SK-N-SH (cell line): Measurements from ENCODE around the gene UBR1. TPM values are rescaled to one million over a fixed set of nuclear protein-coding genes. Genes with fewer than 3 reads are reported as not detected.

ENCODE experiments used
- CTCF ChIA-PET: fragments of 300-600, 350-600 bp; formaldehyde crosslinking; extraction: SDS; loops from one replicate; lab custom pipeline; 2021; lab: Yijun Ruan, JAX
- POLR2A ChIA-PET: fragments of 350-600 bp; sonication (Branson Sonifier 250); formaldehyde crosslinking; extraction: SDS; loops from one replicate; lab custom pipeline; 2020; ENCODE audit warnings: antibody characterized with exemption, inconsistent platforms; lab: Yijun Ruan, JAX
- DNase-seq: peaks from one replicate; pipeline ENCODE4 v3.0.0; 2012
- H2AFZ ChIP-seq: fragments of 200-600 bp; sonication (generic); 2 replicates; pipeline ENCODE4 v1.8.1; 2016; ENCODE audit warnings: antibody characterized with exemption, mild to moderate bottlenecking, low read depth
- H3F3A ChIP-seq: fragments of 200-600 bp; sonication (generic); replicated peaks from 2 replicates; pipeline ENCODE3; 2016; ENCODE audit warnings: antibody characterized with exemption, mild to moderate bottlenecking; ENCODE audit not compliant: insufficient read depth
- H3K27ac ChIP-seq, 2 experiments: fragments of 200-500 bp in 1 of 2; fragments of 200-600 bp in 1 of 2; sonication (Bioruptor generic) in 1 of 2; sonication (generic), shearing (Covaris generic) in 1 of 2; 2 replicates each; pipeline versions ENCODE4 v1.5.1 to v1.6.1; 2014 to 2016; ENCODE audit warnings: low read depth in 2 of 2, inconsistent platforms in 1 of 2, low read length in 1 of 2, mild to moderate bottlenecking in 1 of 2, mixed read lengths in 1 of 2
- H3K27me3 ChIP-seq: fragments of 200-600 bp; sonication (generic), shearing (Covaris generic); 2 replicates; pipeline ENCODE4 v1.6.1; 2016; ENCODE audit warnings: mixed run types; ENCODE audit not compliant: insufficient read depth
- H3K36me3 ChIP-seq, 2 experiments: fragments of 200-500 bp in 1 of 2; fragments of 200-600 bp in 1 of 2; sonication (Bioruptor generic) in 1 of 2; sonication (generic) in 1 of 2; replicated peaks in 1 of 2; 2 replicates each; pipeline versions ENCODE3 to v1.5.1; 2014 to 2016; ENCODE audit warnings: low read length in 1 of 2, mild to moderate bottlenecking in 1 of 2; ENCODE audit not compliant: insufficient read depth in 2 of 2, control insufficient read depth in 1 of 2
- H3K4me1 ChIP-seq, 2 experiments: fragments of 200-500 bp in 1 of 2; fragments of 200-600 bp in 1 of 2; sonication (Bioruptor generic) in 1 of 2; sonication (generic), shearing (Covaris generic) in 1 of 2; 2 replicates each; pipeline versions ENCODE4 v1.5.1 to v1.6.1; 2014 to 2016; ENCODE audit warnings: low read depth in 1 of 2, low read length in 1 of 2, mixed run types in 1 of 2; ENCODE audit not compliant: insufficient read depth in 2 of 2, control insufficient read depth in 1 of 2
- H3K4me2 ChIP-seq: fragments of 200-600 bp; sonication (generic), shearing (Covaris generic); 2 replicates; pipeline ENCODE4 v1.6.1; 2017; ENCODE audit warnings: mixed run types
- H3K4me3 ChIP-seq, 2 experiments: fragments of 200-500 bp in 1 of 2; fragments of 200-600 bp in 1 of 2; sonication (Bioruptor generic) in 1 of 2; sonication (generic), shearing (Covaris generic) in 1 of 2; 2 replicates each; pipeline versions ENCODE4 v1.5.1 to v1.8.1; 2014 to 2016; ENCODE audit warnings: low read depth in 2 of 2, inconsistent platforms in 1 of 2, low read length in 1 of 2, mild to moderate bottlenecking in 1 of 2, mixed read lengths in 1 of 2, moderate library complexity in 1 of 2
- H3K79me2 ChIP-seq: fragments of 200-600 bp; sonication (generic); 2 replicates; pipeline ENCODE4 v1.8.1; 2017; ENCODE audit warnings: mild to moderate bottlenecking; ENCODE audit not compliant: insufficient read depth
- H3K9ac ChIP-seq: fragments of 200-600 bp; sonication (generic); 2 replicates; pipeline ENCODE4 v1.6.1; 2017; ENCODE audit warnings: mixed run types
- H3K9me2 ChIP-seq: fragments of 200-600 bp; sonication (generic); 2 replicates; pipeline ENCODE4 v1.6.1; 2017; ENCODE audit warnings: mixed run types
- H3K9me3 ChIP-seq: fragments of 200-600 bp; sonication (generic); 2 replicates; pipeline ENCODE4 v1.6.1; 2017; ENCODE audit warnings: mixed run types, mild to moderate bottlenecking, moderate library complexity
- H4K20me1 ChIP-seq: fragments of 200-600 bp; sonication (generic); 2 replicates; pipeline ENCODE4 v1.6.1; 2017; ENCODE audit warnings: mild to moderate bottlenecking, mixed run types; ENCODE audit not compliant: insufficient read depth
- CHD2 ChIP-seq: fragments of 150-350 bp; IDR thresholded peaks from 2 replicates; pipeline ENCODE4 v1.6.1; 2018; ENCODE audit warnings: low read length; ENCODE audit not compliant: partially characterized antibody
- EZH2phosphoT487 ChIP-seq: fragments of 200-600 bp; sonication (generic); IDR thresholded peaks from 2 replicates; pipeline ENCODE4 v1.6.1; 2017; ENCODE audit warnings: low read depth, mixed run types, mild to moderate bottlenecking, antibody characterized with exemption, moderate library complexity, borderline replicate concordance
- FOSL2 ChIP-seq: IDR thresholded peaks from 2 replicates; pipeline ENCODE4 v1.4.0; 2012; ENCODE audit warnings: low read depth, mild to moderate bottlenecking, moderate library complexity, borderline replicate concordance
- FOXJ3 ChIP-seq: sonication (generic); formaldehyde crosslinking; IDR thresholded peaks from 2 replicates; pipeline ENCODE4 v1.5.1; 2020; ENCODE audit warnings: mild to moderate bottlenecking, missing genetic modification reagents
- FOXM1 ChIP-seq: IDR thresholded peaks from 2 replicates; pipeline ENCODE4 v1.4.0; 2012; ENCODE audit warnings: low read depth, mild to moderate bottlenecking
- GABPA ChIP-seq: IDR thresholded peaks from 2 replicates; pipeline ENCODE4 v1.4.0; 2012; ENCODE audit warnings: low read depth, mild to moderate bottlenecking
- MEF2A ChIP-seq: IDR thresholded peaks from 2 replicates; pipeline ENCODE4 v1.4.0; 2012; ENCODE audit warnings: low read depth, borderline replicate concordance
- POLR2AphosphoS5 ChIP-seq: IDR thresholded peaks from 2 replicates; pipeline ENCODE4 v1.6.1; 2012; ENCODE audit warnings: low read depth, low read length
- RAD21 ChIP-seq: IDR thresholded peaks from 2 replicates; pipeline ENCODE4 v1.6.1; 2012; ENCODE audit warnings: mild to moderate bottlenecking, low read length
- TEAD4 ChIP-seq: IDR thresholded peaks from 2 replicates; pipeline ENCODE4 v1.4.0; 2012; ENCODE audit warnings: mild to moderate bottlenecking, borderline replicate concordance; ENCODE audit not compliant: insufficient read depth
- WGBS: methylation state at CpG from one replicate; pipeline ENCODE4 v1.1.6; 2017; ENCODE audit warnings: low lambda C conversion rate; 5-methylcytosine and 5-hydroxymethylcytosine counted together
- polyA plus RNA-seq, 3 experiments: library from polyadenylated mRNA; depleted of rRNA; stranded (reverse); fragments of >200 nt; gene quantifications; 2 replicates each; pipeline ENCODE4 v1.2.3, GENCODE V29; 2012
- TF ChIP-seq, protein P1 (sequence below): IDR thresholded peaks from 2 replicates; pipeline ENCODE4; 2012
- TF ChIP-seq, protein P2 (sequence below): fragments of 150-350 bp; IDR thresholded peaks from 2 replicates; pipeline ENCODE4 v1.6.1; 2017; ENCODE audit warnings: antibody characterized with exemption, low read length, low read depth, borderline replicate concordance
- TF ChIP-seq, protein P3 (sequence below): fragments of 150-350 bp; IDR thresholded peaks from 2 replicates; pipeline ENCODE4 v1.6.1; 2016; ENCODE audit warnings: mild to moderate bottlenecking, low read depth, low read length

The UBR1 gene
- polyA plus RNA-seq, 1 of the 3 experiments (the other 2 are of a cell fraction), result 3.7 TPM

DNA sequence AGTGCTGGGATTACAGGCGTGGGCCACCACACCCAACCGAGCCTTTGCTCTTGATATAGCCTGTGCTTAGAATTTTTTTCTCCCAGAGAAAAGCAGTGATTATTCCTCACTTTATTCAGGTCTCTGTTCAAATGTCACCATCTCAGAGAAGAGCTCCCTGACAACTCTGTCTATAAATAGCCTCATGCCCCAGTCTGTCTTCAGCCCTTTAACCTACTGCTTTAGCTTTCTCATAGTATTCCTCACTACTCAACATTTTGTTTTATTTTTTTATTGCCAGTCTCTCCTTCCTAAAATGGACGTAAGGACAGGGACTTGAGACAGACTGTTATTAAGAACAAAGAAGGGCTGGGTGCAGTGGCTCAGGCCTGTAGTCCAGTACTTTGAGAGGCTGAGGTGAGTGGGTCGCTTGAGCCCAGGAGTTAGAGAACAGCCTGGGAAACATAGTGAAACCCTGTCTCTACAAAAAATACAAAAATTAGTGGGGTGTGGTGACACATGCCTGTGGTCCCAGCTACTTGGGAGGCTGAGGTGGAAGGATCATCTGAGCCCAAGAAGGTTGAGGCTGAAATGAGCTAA is 106.5 kb downstream of the UBR1 start (continued):
- TF ChIP-seq, protein P1, sequence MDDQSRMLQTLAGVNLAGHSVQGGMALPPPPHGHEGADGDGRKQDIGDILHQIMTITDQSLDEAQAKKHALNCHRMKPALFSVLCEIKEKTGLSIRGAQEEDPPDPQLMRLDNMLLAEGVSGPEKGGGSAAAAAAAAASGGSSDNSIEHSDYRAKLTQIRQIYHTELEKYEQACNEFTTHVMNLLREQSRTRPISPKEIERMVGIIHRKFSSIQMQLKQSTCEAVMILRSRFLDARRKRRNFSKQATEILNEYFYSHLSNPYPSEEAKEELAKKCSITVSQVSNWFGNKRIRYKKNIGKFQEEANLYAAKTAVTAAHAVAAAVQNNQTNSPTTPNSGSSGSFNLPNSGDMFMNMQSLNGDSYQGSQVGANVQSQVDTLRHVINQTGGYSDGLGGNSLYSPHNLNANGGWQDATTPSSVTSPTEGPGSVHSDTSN, result no peak
- no peak for TF ChIP-seq FOXJ3 (CRISPR knock-in tag)
- TF ChIP-seq, protein P2, sequence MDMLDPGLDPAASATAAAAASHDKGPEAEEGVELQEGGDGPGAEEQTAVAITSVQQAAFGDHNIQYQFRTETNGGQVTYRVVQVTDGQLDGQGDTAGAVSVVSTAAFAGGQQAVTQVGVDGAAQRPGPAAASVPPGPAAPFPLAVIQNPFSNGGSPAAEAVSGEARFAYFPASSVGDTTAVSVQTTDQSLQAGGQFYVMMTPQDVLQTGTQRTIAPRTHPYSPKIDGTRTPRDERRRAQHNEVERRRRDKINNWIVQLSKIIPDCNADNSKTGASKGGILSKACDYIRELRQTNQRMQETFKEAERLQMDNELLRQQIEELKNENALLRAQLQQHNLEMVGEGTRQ, result no peak

DNA sequence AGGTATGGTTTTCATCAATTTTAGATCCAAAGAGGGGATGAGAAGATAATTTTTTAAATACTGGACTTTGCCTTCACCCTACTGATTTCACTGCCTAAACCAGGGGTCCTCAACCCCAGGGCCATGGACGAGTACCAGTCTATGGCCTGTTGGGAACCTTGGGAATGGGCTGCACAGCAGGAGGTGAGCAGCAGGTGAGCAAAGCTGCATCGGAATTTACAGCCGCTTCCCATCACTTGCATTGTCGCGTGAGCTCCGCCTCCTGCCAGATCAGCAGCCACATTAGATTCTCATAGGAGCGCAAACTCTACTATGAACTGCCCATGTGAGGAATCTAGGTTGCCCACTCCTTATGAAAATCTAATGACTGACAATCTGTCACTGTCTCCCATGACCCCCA is 109.0 kb downstream of the UBR1 start:
- POLR2A ChIA-PET, result no interaction called here
- no peak for DNase-seq
- CTCF ChIA-PET, result no interaction called here
- Histone ChIP-seq H3K9ac (no peak overlapping the region), H3K27me3 (no peaks in the 10 kb centered on the region), H3K9me3 (no peaks in the 10 kb centered on the region), H3K36me3 (peaks cover 17 to 37% of the 10 kb centered on the region in 2 experiments), H3K27ac (no peak overlapping the region), H3K4me2 (no peak overlapping the region), H3K4me1 (no peaks in the 10 kb centered on the region), H2AFZ (no peak overlapping the region), H4K20me1 (no peaks in the 10 kb centered on the region), H3F3A (no peaks in the 10 kb centered on the region), H3K4me3 (no peak overlapping the region), H3K9me2 (no peaks in the 10 kb centered on the region), H3K79me2 (no peaks in the 10 kb centered on the region)
- WGBS, result 94% methylated on average over 7 of the region's 7 CpGs
- TF ChIP-seq, protein P1, result no peak
- TF ChIP-seq TEAD4, result no peak
- TF ChIP-seq POLR2AphosphoS5, result no peak
- no peak for TF ChIP-seq GABPA
- TF ChIP-seq FOXJ3 (CRISPR knock-in tag), result no peak
- TF ChIP-seq EZH2phosphoT487, result no peak
- no peak for TF ChIP-seq CHD2
- TF ChIP-seq FOXM1, result no peak
- TF ChIP-seq RAD21, result no peak
- TF ChIP-seq, protein P2, result no peak
- no peak for TF ChIP-seq FOSL2
- TF ChIP-seq MEF2A, result no peak
- TF ChIP-seq, protein P3, sequence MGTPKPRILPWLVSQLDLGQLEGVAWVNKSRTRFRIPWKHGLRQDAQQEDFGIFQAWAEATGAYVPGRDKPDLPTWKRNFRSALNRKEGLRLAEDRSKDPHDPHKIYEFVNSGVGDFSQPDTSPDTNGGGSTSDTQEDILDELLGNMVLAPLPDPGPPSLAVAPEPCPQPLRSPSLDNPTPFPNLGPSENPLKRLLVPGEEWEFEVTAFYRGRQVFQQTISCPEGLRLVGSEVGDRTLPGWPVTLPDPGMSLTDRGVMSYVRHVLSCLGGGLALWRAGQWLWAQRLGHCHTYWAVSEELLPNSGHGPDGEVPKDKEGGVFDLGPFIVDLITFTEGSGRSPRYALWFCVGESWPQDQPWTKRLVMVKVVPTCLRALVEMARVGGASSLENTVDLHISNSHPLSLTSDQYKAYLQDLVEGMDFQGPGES, result no peak
